ENCODE results near the gene NEURL1B.

- TF ChIP-seq CTCF (conservative IDR thresholded peaks at IDR 0.05 in 1 of 2, IDR thresholded peaks at IDR 0.05 in 1 of 2; ENCODE audit: extremely low read depth in 1 of 2, insufficient read depth in 1 of 2, low read depth in 1 of 2, low read length in 2 of 2) (no peak), EZH2 (IDR thresholded peaks at IDR 0.05; ENCODE audit: borderline replicate concordance, low read length) (no peak)
These were observed 19.0 kb downstream of the NEURL1B start for GRCh38 chr5:172659909-172660628.
